Measurements from ENCODE around the gene B3GALT6. TPM values are rescaled to one million over a fixed set of nuclear protein-coding genes. Genes with fewer than 3 reads are reported as not detected.

Gene B3GALT6
- total and polyA plus RNA-seq, 5 donors from 2014 or later: 4.0 to 11.5 (median 9.4) TPM

DNA sequence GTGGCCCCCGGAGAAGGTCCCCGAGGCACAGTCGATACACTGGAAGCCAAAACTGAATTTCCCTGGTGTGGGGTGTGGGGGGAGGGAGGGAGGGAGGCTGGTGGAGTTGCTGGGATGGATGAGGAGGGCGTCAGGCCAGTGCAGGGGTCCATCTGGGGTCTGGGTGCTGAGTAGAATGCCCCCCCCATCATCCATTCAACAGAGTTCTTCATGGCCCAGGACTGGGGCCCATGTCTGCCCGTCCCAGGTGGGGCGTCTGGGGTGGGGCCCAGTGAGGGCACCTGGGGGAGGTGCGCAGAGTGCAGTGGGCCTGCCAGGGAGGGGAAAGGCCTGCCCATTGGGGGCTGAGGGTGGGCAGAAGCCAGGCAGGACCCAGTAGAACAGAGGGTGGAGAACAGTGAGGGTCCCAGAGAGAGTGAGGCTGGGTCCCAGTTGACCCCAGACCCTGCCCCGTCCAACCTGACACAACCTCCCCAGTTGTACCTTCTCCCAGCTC lies 27.6 kb upstream of the B3GALT6 start:
- peak overlapping the region; percentile 88 for H3K27ac ChIP-seq (ENCODE audit: insufficient read depth, low read length, poor library complexity, severe bottlenecking)
- no peaks in the 10 kb centered on the region for H3K9me3 ChIP-seq (ENCODE audit: control insufficient read depth in 2 of 2, low read length in 2 of 2)
- no peaks in the 10 kb centered on the region for H3K27me3 ChIP-seq (ENCODE audit: control insufficient read depth, insufficient read depth, low read length)
- no peaks in the 10 kb centered on the region for H3K36me3 ChIP-seq (ENCODE audit: control insufficient read depth, insufficient read depth, low read length)
- no peak for ATAC-seq (ENCODE audit: low read depth in 2 of 2)
- Mint-ChIP-seq H3K27ac (peak overlapping the region in 1 of 3 donors; percentile 43), H3K4me3 (peak overlapping the region in 3 of 4 donors; percentile 31 to 81 (median 63)), H3K4me1 (peaks cover 0 to 29% (median 11%) of the 10 kb centered on the region in 4 donors), H3K27me3 (peaks cover 7% of the 10 kb centered on the region), H3K9me3 (no peaks in the 10 kb centered on the region), H3K36me3 (no peaks in the 10 kb centered on the region)
- peak in 1 of 3 donors; percentile 1 for DNase-seq
- no peak overlapping the region for H3K4me3 ChIP-seq (ENCODE audit: low read depth, low read length)
- H3K4me1 ChIP-seq (ENCODE audit: control insufficient read depth, insufficient read depth, low read length, poor library complexity, severe bottlenecking): peaks cover 58% of the 10 kb centered on the region

DNA sequence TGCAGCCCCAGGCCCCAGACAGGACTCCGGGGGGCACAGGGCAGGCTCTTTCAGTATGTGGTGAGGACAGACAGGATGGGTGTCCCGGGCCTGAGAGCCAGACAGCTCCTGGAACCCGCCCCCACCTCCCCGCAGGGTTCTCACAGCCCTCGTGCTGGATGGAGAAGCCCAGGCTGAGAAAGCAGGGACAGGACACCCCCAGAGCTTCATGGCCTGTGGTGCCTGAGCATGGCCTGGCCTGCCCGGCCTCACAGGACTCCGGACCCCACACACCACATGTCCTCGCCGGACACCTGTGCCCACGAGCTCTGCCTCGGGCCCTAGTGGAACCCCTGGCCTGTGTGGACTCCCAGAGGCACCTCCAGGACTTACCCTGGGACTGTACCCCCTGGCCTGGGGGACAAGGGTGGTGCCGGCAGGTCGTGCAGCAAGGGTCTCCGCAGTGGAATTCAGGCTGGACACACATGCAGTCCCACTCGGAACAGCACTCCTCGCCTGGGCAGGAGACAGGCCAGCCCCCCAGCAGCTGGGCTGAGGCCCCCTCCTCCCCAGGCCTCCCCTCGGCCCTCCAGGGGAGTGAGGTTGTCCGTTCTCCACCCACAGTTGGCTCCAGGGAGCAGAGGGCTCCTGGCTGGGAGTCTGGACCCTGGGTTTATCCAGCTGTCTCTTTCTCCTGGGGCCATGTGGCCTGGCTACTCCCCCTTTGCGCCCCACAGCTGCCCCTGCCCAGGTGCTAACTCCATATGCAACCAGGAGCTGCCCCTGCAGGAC lies 26.9 kb upstream of the B3GALT6 start:
- H3K9me3 Mint-ChIP-seq: no peaks in the 10 kb centered on the region
- peaks cover 7% of the 10 kb centered on the region for H3K27me3 Mint-ChIP-seq
- H3K27ac Mint-ChIP-seq: no peak overlapping the region
- Histone ChIP-seq H3K4me1 (ENCODE audit: control insufficient read depth, insufficient read depth, low read length, poor library complexity, severe bottlenecking) (peaks cover 59% of the 10 kb centered on the region), H3K4me3 (ENCODE audit: low read depth, low read length) (no peak overlapping the region), H3K27ac (ENCODE audit: insufficient read depth, low read length, poor library complexity, severe bottlenecking) (peak overlapping the region; percentile 88), H3K27me3 (ENCODE audit: control insufficient read depth, insufficient read depth, low read length) (no peaks in the 10 kb centered on the region), H3K9me3 (ENCODE audit: control insufficient read depth in 2 of 2, low read length in 2 of 2) (no peaks in the 10 kb centered on the region), H3K36me3 (ENCODE audit: control insufficient read depth, insufficient read depth, low read length) (no peaks in the 10 kb centered on the region)
- no peaks in the 10 kb centered on the region for H3K36me3 Mint-ChIP-seq
- no peak for ATAC-seq (ENCODE audit: low read depth in 2 of 2)
- peaks cover 0 to 28% (median 13%) of the 10 kb centered on the region in 4 donors for H3K4me1 Mint-ChIP-seq
- peak overlapping the region; percentile 63 to 78 (median 73) for H3K4me3 Mint-ChIP-seq
- peak in 1 of 3 donors; percentile 1 for DNase-seq

DNA sequence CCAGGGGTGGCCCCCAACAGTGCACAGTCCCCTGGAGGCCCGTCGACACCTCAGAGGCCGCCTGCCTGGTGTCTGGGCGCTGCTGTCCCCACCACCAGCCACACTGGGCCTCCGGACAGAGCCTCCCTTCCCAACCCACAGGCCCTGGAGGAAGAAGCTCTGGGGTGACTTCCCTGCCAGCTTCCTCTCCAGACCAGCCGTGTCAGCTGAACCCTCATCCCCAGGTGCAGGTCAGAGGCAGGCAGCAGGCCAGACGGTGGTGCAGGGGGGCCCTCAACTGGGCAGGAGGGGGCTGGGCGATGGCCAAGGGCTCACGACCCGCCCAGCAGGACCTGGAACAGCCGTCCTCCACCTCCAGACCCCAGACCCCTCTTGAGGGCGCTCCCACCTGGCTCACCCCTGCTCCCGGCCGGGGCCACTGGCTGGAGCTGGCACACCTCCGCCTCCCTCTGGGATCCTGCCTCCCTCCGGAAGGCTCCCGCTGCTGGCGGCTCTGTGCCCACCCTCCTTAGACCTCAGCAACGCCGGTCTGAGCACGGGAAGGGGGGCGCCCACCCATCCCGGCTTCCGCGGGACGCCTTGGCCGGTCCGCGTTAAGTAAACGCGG lies 26.2 kb upstream of the B3GALT6 start:
- no peak overlapping the region for H3K4me3 ChIP-seq (ENCODE audit: low read depth, low read length)
- no peaks in the 10 kb centered on the region for H3K36me3 ChIP-seq (ENCODE audit: control insufficient read depth, insufficient read depth, low read length)
- H3K27ac Mint-ChIP-seq: no peak overlapping the region
- no peaks in the 10 kb centered on the region for H3K9me3 ChIP-seq (ENCODE audit: control insufficient read depth in 2 of 2, low read length in 2 of 2)
- no peaks in the 10 kb centered on the region for H3K27me3 ChIP-seq (ENCODE audit: control insufficient read depth, insufficient read depth, low read length)
- peak overlapping the region; percentile 88 for H3K27ac ChIP-seq (ENCODE audit: insufficient read depth, low read length, poor library complexity, severe bottlenecking)
- DNase-seq (peak in 1 of 3 donors; percentile 1), ATAC-seq (ENCODE audit: low read depth in 2 of 2) (no peak)
- H3K36me3 Mint-ChIP-seq: no peaks in the 10 kb centered on the region
- H3K27me3 Mint-ChIP-seq: peaks cover 7% of the 10 kb centered on the region
- H3K4me3 Mint-ChIP-seq: peak overlapping the region; percentile 70 to 91 (median 78)
- H3K4me1 ChIP-seq (ENCODE audit: control insufficient read depth, insufficient read depth, low read length, poor library complexity, severe bottlenecking): peaks cover 54% of the 10 kb centered on the region
- H3K9me3 Mint-ChIP-seq: no peaks in the 10 kb centered on the region
- H3K4me1 Mint-ChIP-seq: peaks cover 0 to 28% (median 12%) of the 10 kb centered on the region in 4 donors

DNA sequence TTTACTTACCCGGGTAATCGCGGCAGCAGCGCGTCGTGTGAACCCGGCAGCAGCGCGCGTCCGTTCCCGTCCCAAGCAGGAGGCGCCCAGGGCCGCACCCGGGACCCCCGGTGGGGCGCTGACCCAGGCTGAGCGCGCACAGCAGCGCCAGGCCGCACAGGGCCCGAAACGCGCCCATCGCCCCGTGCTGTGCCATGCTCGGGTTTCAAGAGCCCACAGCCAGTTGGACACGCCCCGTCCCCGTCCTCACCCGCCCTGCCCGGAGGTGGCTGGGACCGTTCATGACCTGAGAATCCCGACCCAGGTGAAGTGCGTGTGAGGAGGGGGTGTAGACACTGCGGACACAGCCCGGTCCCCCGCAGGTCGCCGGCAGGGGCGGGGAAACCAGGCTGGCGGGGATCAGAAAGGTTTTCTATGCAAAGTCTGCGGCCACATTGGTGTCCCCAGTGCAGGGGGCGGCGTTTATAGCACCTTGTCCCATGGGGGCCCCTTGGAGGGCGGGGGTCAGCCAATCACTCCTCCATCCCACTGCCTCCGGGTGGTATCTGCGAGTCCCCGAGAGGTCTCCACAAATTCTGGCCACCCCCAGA lies 25.6 kb upstream of the B3GALT6 start, which contains the start of gene TNFRSF18:
TNFRSF18 (minus strand) TSS at position 217 of the 590 bp plus-strand sequence; CDS start at position 196, 21 bp downstream.
- peaks cover 54% of the 10 kb centered on the region for H3K4me1 ChIP-seq (ENCODE audit: control insufficient read depth, insufficient read depth, low read length, poor library complexity, severe bottlenecking)
- H3K27ac ChIP-seq (ENCODE audit: insufficient read depth, low read length, poor library complexity, severe bottlenecking): peak within 1 kb of the TSS; percentile 88
- no peaks in the 10 kb centered on the region for H3K9me3 ChIP-seq (ENCODE audit: control insufficient read depth in 2 of 2, low read length in 2 of 2)
- H3K27ac Mint-ChIP-seq: peak within 1 kb of the TSS in 2 of 3 donors; percentile 74 to 75
- H3K4me3 ChIP-seq (ENCODE audit: low read depth, low read length): no peak within 1 kb of the TSS
- no peak for ATAC-seq (ENCODE audit: low read depth in 2 of 2)
- H3K4me1 Mint-ChIP-seq: peaks cover 0 to 31% (median 12%) of the 10 kb centered on the region in 4 donors
- H3K4me3 Mint-ChIP-seq: peak within 1 kb of the TSS; percentile 70 to 91 (median 78)
- no peaks in the 10 kb centered on the region for H3K27me3 ChIP-seq (ENCODE audit: control insufficient read depth, insufficient read depth, low read length)
- H3K36me3 Mint-ChIP-seq: no peaks in the 10 kb centered on the region
- H3K36me3 ChIP-seq (ENCODE audit: control insufficient read depth, insufficient read depth, low read length): no peaks in the 10 kb centered on the region
- peaks cover 7% of the 10 kb centered on the region for H3K27me3 Mint-ChIP-seq
- H3K9me3 Mint-ChIP-seq: no peaks in the 10 kb centered on the region
- peak in 2 of 3 donors; percentile 45 to 60 for DNase-seq

DNA sequence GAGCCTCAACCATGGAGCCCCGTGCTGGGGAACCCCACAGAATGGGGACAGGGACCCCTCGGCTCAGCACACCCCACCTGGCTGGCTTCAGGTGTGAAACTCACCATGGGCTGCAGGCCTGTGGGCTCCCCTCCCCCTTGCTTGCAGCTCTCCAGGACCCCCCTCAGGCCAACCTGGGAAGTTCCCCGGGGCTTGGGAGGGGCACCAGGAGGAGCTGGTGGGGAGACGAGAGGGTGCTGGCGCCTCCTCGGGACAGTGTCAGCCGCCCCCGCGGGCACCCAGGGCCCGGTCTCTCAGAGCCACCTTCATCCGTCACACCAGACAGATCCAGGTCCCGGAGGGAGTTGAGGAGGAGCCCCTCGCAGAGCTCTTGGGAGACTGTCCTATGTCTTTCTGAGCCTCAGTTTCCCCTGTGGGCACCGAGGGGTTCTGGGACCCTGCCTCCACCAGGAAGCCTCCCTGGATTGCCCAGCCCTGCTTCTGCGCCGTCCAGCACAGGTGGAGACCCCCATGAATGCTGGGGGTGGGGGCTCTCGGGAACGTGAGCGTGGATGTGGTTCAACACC lies 25.0 kb upstream of the B3GALT6 start:
- H3K27ac Mint-ChIP-seq: peak overlapping the region in 1 of 3 donors; percentile 74
- Histone ChIP-seq H3K9me3 (ENCODE audit: control insufficient read depth in 2 of 2, low read length in 2 of 2) (no peaks in the 10 kb centered on the region), H3K27me3 (ENCODE audit: control insufficient read depth, insufficient read depth, low read length) (no peaks in the 10 kb centered on the region), H3K4me3 (ENCODE audit: low read depth, low read length) (no peak overlapping the region), H3K4me1 (ENCODE audit: control insufficient read depth, insufficient read depth, low read length, poor library complexity, severe bottlenecking) (peaks cover 58% of the 10 kb centered on the region), H3K36me3 (ENCODE audit: control insufficient read depth, insufficient read depth, low read length) (no peaks in the 10 kb centered on the region), H3K27ac (ENCODE audit: insufficient read depth, low read length, poor library complexity, severe bottlenecking) (peak overlapping the region; percentile 88)
- ATAC-seq (ENCODE audit: low read depth in 2 of 2) (no peak), DNase-seq (peak in 1 of 3 donors; percentile 9)
- H3K27me3 Mint-ChIP-seq: peaks cover 7% of the 10 kb centered on the region
- peaks cover 0 to 31% (median 12%) of the 10 kb centered on the region in 4 donors for H3K4me1 Mint-ChIP-seq
- peak overlapping the region in 3 of 4 donors; percentile 70 to 91 (median 80) for H3K4me3 Mint-ChIP-seq
- no peaks in the 10 kb centered on the region for H3K9me3 Mint-ChIP-seq
- no peaks in the 10 kb centered on the region for H3K36me3 Mint-ChIP-seq

DNA sequence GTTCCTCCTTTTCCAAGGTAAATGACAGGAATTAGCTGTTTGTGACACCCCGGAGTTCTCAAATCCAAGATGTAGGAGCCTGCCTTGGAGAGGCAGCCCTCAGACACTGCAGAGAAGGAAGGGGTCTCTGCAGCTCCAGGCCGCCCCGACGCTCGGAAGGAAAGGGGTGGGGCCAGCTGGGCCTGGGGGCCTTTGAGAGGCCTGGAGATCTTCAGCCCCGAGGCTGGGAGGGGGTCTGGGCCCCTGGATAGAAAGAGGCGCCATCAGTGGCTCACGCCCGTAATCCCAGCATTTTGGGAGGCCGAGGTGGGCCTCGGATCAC lies 24.5 kb upstream of the B3GALT6 start:
- DNase-seq (peak in 1 of 3 donors; percentile 1), ATAC-seq (ENCODE audit: low read depth in 2 of 2) (no peak)
- Mint-ChIP-seq H3K27ac (peak overlapping the region in 1 of 3 donors; percentile 90), H3K4me1 (peaks cover 0 to 31% (median 12%) of the 10 kb centered on the region in 4 donors), H3K9me3 (no peaks in the 10 kb centered on the region), H3K36me3 (no peaks in the 10 kb centered on the region), H3K4me3 (peak overlapping the region in 3 of 4 donors; percentile 85 to 95 (median 89)), H3K27me3 (peaks cover 7% of the 10 kb centered on the region)
- no peaks in the 10 kb centered on the region for H3K36me3 ChIP-seq (ENCODE audit: control insufficient read depth, insufficient read depth, low read length)
- no peak overlapping the region for H3K4me3 ChIP-seq (ENCODE audit: low read depth, low read length)
- peak overlapping the region; percentile 88 for H3K27ac ChIP-seq (ENCODE audit: insufficient read depth, low read length, poor library complexity, severe bottlenecking)
- no peaks in the 10 kb centered on the region for H3K9me3 ChIP-seq (ENCODE audit: control insufficient read depth in 2 of 2, low read length in 2 of 2)
- H3K27me3 ChIP-seq (ENCODE audit: control insufficient read depth, insufficient read depth, low read length): no peaks in the 10 kb centered on the region
- peaks cover 62% of the 10 kb centered on the region for H3K4me1 ChIP-seq (ENCODE audit: control insufficient read depth, insufficient read depth, low read length, poor library complexity, severe bottlenecking)

DNA sequence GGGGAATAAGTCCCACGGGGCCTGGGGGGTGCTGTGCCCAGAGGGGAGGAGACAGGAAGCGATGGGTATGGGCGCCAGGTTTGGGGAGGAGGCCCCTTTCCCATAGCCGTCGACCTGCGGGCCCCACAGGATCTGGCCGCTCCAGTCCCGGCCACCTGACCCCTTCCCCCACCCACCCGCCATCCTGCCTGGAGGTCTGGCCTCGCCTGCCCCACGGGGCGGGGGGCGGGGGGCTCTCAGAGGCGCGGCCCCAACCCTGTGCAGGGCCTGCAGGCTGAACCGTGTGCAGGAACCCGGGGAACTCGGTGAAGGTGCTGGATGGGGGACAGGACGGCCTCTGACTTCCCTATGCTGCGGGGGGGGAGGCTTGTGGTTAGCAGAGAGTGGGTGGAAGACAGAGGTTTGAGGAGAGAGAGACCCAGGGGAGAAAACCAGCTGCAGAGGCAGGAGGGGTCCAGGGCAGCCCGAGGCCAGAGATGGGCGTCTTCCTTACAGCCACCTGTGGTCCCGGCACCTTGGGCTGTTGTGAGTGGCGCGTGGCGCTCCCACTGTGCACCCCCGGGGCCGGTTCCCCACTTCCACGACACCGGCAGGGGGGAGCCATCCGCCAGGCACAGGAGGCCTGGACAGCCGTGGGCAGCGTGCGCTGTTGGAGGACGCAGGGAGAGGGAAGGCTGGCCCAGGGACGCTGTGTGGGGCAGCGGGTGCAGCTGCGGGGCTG lies 23.2 kb upstream of the B3GALT6 start:
- peak overlapping the region in 2 of 3 donors; percentile 90 to 95 for H3K27ac Mint-ChIP-seq
- peak overlapping the region; percentile 88 for H3K27ac ChIP-seq (ENCODE audit: insufficient read depth, low read length, poor library complexity, severe bottlenecking)

More for the DNA sequence above, 23.2 kb upstream of the B3GALT6 start:
- H3K9me3 ChIP-seq (ENCODE audit: control insufficient read depth in 2 of 2, low read length in 2 of 2): no peaks in the 10 kb centered on the region
- H3K36me3 ChIP-seq (ENCODE audit: control insufficient read depth, insufficient read depth, low read length): no peaks in the 10 kb centered on the region
- peaks cover 0 to 33% (median 12%) of the 10 kb centered on the region in 4 donors for H3K4me1 Mint-ChIP-seq
- DNase-seq (peak in 2 of 3 donors; percentile 35 to 55), ATAC-seq (ENCODE audit: low read depth in 2 of 2) (peak; percentile 8 to 11)
- no peaks in the 10 kb centered on the region for H3K27me3 ChIP-seq (ENCODE audit: control insufficient read depth, insufficient read depth, low read length)
- H3K4me3 ChIP-seq (ENCODE audit: low read depth, low read length): no peak overlapping the region
- H3K9me3 Mint-ChIP-seq: no peaks in the 10 kb centered on the region
- peak overlapping the region; percentile 85 to 95 (median 90) for H3K4me3 Mint-ChIP-seq
- no peaks in the 10 kb centered on the region for H3K36me3 Mint-ChIP-seq
- peaks cover 76% of the 10 kb centered on the region for H3K4me1 ChIP-seq (ENCODE audit: control insufficient read depth, insufficient read depth, low read length, poor library complexity, severe bottlenecking)
- H3K27me3 Mint-ChIP-seq: peaks cover 7% of the 10 kb centered on the region

Data from CD4-positive, CD25-positive, alpha-beta regulatory T cell (primary cell).